K562 (cell line): ENCODE measurements around the gene ABT1. TPM values are rescaled to one million over a fixed set of nuclear protein-coding genes. Genes with fewer than 3 reads are reported as not detected.

ENCODE experiments used
- ARID1B ChIP-seq: fragments of 450-650 bp; IDR thresholded peaks from 2 replicates; pipeline ENCODE4 v1.6.1; 2016; ENCODE audit warnings: antibody characterized with exemption, mild to moderate bottlenecking, inconsistent platforms
- EP400 ChIP-seq: fragments of 450-650 bp; IDR thresholded peaks from 2 replicates; pipeline ENCODE4 v1.6.1; 2017; ENCODE audit warnings: antibody characterized with exemption, mild to moderate bottlenecking, moderate library complexity
- GABPB2 ChIP-seq: fragments of 250-450 bp; sonication (Bioruptor Pico); conservative IDR thresholded peaks from 2 replicates; pipeline ENCODE4 v1.5.1; 2021; ENCODE audit warnings: mild to moderate bottlenecking
- NFIX ChIP-seq: fragments of 250-450 bp; sonication (Bioruptor Pico); IDR thresholded peaks from 2 replicates; pipeline ENCODE4 v1.4.0; 2020; ENCODE audit warnings: low read depth, mild to moderate bottlenecking, moderate library complexity
- SETDB1 ChIP-seq: IDR thresholded peaks from one replicate; pipeline ENCODE4 v1.6.1; 2012; ENCODE audit warnings: low read length, control low read depth, inconsistent platforms
- ZNF384 ChIP-seq: IDR thresholded peaks from 2 replicates; pipeline ENCODE4 v1.6.1; 2012; ENCODE audit warnings: low read depth, low read length, improper control_type of control experiment
- polyA plus RNA-seq, 8 experiments: library from polyadenylated mRNA; depleted of rRNA in 4 of 8; stranded (reverse) in 5 of 8; unstranded in 3 of 8; fragments of >200 nt; fragmentation: Nextera tagmentation in 2 of 8; fragmentation: Illumina TruSeq in 1 of 8; extraction: Ambion mirVana in 2 of 8; extraction: Trizol in 1 of 8; gene quantifications; 2 replicates each; pipeline versions ENCODE4 v1.2.1 to v1.2.3, GENCODE V29; 2011 to 2014; ENCODE audit warnings: inconsistent platforms in 1 of 8, missing spikeins in 1 of 8
- total RNA-seq, 7 experiments: library from RNA; depleted of rRNA in 6 of 7; stranded (reverse); fragments of >200 nt in 6 of 7; fragmentation: Illumina TruSeq in 2 of 7; extraction: Trizol in 2 of 7; gene quantifications; 2 replicates each; pipeline versions ENCODE4 v1.2.1 to v1.2.3, GENCODE V29; 2011 to 2021; ENCODE audit warnings: low replicate concordance in 1 of 7
- TF ChIP-seq, protein P1 (sequence below): sonication (generic); formaldehyde crosslinking; IDR thresholded peaks from 2 replicates; pipeline ENCODE4 v1.8.0; 2023; ENCODE audit warnings: missing genetic modification reagents, mild to moderate bottlenecking, borderline replicate concordance
- TF ChIP-seq, protein P2 (sequence below): fragments of 450-650 bp; IDR thresholded peaks from 2 replicates; pipeline ENCODE4 v1.6.1; 2016; ENCODE audit warnings: mild to moderate bottlenecking, moderate library complexity

ABT1 gene
- total and polyA plus RNA-seq, 9 of the 15 experiments (the other 6 are each of a cell fraction or from before 2014, with no cell fraction given) = 8.8 to 52.7 (median 40.7) TPM

- TF ChIP-seq ARID1B (peak; percentile 30; the same call in 1 of the 2 replicates), ZNF384 (peak; percentile 93), SETDB1 (peak; percentile 50), EP400 (peak; percentile 45), GABPB2 (CRISPR knock-in tag) (no peak), NFIX (no peak)
- TF ChIP-seq, protein P1, sequence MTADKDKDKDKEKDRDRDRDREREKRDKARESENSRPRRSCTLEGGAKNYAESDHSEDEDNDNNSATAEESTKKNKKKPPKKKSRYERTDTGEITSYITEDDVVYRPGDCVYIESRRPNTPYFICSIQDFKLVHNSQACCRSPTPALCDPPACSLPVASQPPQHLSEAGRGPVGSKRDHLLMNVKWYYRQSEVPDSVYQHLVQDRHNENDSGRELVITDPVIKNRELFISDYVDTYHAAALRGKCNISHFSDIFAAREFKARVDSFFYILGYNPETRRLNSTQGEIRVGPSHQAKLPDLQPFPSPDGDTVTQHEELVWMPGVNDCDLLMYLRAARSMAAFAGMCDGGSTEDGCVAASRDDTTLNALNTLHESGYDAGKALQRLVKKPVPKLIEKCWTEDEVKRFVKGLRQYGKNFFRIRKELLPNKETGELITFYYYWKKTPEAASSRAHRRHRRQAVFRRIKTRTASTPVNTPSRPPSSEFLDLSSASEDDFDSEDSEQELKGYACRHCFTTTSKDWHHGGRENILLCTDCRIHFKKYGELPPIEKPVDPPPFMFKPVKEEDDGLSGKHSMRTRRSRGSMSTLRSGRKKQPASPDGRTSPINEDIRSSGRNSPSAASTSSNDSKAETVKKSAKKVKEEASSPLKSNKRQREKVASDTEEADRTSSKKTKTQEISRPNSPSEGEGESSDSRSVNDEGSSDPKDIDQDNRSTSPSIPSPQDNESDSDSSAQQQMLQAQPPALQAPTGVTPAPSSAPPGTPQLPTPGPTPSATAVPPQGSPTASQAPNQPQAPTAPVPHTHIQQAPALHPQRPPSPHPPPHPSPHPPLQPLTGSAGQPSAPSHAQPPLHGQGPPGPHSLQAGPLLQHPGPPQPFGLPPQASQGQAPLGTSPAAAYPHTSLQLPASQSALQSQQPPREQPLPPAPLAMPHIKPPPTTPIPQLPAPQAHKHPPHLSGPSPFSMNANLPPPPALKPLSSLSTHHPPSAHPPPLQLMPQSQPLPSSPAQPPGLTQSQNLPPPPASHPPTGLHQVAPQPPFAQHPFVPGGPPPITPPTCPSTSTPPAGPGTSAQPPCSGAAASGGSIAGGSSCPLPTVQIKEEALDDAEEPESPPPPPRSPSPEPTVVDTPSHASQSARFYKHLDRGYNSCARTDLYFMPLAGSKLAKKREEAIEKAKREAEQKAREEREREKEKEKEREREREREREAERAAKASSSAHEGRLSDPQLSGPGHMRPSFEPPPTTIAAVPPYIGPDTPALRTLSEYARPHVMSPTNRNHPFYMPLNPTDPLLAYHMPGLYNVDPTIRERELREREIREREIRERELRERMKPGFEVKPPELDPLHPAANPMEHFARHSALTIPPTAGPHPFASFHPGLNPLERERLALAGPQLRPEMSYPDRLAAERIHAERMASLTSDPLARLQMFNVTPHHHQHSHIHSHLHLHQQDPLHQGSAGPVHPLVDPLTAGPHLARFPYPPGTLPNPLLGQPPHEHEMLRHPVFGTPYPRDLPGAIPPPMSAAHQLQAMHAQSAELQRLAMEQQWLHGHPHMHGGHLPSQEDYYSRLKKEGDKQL (CRISPR knock-in tag) = no peak
- TF ChIP-seq, protein P2, sequence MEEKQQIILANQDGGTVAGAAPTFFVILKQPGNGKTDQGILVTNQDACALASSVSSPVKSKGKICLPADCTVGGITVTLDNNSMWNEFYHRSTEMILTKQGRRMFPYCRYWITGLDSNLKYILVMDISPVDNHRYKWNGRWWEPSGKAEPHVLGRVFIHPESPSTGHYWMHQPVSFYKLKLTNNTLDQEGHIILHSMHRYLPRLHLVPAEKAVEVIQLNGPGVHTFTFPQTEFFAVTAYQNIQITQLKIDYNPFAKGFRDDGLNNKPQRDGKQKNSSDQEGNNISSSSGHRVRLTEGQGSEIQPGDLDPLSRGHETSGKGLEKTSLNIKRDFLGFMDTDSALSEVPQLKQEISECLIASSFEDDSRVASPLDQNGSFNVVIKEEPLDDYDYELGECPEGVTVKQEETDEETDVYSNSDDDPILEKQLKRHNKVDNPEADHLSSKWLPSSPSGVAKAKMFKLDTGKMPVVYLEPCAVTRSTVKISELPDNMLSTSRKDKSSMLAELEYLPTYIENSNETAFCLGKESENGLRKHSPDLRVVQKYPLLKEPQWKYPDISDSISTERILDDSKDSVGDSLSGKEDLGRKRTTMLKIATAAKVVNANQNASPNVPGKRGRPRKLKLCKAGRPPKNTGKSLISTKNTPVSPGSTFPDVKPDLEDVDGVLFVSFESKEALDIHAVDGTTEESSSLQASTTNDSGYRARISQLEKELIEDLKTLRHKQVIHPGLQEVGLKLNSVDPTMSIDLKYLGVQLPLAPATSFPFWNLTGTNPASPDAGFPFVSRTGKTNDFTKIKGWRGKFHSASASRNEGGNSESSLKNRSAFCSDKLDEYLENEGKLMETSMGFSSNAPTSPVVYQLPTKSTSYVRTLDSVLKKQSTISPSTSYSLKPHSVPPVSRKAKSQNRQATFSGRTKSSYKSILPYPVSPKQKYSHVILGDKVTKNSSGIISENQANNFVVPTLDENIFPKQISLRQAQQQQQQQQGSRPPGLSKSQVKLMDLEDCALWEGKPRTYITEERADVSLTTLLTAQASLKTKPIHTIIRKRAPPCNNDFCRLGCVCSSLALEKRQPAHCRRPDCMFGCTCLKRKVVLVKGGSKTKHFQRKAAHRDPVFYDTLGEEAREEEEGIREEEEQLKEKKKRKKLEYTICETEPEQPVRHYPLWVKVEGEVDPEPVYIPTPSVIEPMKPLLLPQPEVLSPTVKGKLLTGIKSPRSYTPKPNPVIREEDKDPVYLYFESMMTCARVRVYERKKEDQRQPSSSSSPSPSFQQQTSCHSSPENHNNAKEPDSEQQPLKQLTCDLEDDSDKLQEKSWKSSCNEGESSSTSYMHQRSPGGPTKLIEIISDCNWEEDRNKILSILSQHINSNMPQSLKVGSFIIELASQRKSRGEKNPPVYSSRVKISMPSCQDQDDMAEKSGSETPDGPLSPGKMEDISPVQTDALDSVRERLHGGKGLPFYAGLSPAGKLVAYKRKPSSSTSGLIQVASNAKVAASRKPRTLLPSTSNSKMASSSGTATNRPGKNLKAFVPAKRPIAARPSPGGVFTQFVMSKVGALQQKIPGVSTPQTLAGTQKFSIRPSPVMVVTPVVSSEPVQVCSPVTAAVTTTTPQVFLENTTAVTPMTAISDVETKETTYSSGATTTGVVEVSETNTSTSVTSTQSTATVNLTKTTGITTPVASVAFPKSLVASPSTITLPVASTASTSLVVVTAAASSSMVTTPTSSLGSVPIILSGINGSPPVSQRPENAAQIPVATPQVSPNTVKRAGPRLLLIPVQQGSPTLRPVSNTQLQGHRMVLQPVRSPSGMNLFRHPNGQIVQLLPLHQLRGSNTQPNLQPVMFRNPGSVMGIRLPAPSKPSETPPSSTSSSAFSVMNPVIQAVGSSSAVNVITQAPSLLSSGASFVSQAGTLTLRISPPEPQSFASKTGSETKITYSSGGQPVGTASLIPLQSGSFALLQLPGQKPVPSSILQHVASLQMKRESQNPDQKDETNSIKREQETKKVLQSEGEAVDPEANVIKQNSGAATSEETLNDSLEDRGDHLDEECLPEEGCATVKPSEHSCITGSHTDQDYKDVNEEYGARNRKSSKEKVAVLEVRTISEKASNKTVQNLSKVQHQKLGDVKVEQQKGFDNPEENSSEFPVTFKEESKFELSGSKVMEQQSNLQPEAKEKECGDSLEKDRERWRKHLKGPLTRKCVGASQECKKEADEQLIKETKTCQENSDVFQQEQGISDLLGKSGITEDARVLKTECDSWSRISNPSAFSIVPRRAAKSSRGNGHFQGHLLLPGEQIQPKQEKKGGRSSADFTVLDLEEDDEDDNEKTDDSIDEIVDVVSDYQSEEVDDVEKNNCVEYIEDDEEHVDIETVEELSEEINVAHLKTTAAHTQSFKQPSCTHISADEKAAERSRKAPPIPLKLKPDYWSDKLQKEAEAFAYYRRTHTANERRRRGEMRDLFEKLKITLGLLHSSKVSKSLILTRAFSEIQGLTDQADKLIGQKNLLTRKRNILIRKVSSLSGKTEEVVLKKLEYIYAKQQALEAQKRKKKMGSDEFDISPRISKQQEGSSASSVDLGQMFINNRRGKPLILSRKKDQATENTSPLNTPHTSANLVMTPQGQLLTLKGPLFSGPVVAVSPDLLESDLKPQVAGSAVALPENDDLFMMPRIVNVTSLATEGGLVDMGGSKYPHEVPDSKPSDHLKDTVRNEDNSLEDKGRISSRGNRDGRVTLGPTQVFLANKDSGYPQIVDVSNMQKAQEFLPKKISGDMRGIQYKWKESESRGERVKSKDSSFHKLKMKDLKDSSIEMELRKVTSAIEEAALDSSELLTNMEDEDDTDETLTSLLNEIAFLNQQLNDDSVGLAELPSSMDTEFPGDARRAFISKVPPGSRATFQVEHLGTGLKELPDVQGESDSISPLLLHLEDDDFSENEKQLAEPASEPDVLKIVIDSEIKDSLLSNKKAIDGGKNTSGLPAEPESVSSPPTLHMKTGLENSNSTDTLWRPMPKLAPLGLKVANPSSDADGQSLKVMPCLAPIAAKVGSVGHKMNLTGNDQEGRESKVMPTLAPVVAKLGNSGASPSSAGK = peak; percentile 15; the same call in 1 of the 2 replicates
These were observed 27.9 kb upstream of the ABT1 start (continued) for GRCh38 chr6:26568601-26569432.
